NCI-H526 (cell line): ENCODE data around the gene SFXN5.
A peak's percentile ranks its signal among the peaks of the same experiment; 100 is the strongest.

ENCODE experiments used
- DNase-seq, 2 experiments: peaks; one replicate each; lab custom pipeline; 2025; lab: John Stamatoyannopoulos, UW

Gene SFXN5

GRCh38 chr2:73020657-73021370, 50.7 kb downstream of the SFXN5 start:
- DNase-seq: no peak

GRCh38 chr2:73020306-73020656, 51.2 kb downstream of the SFXN5 start:
- no peak for DNase-seq

- DNase-seq: peak in 1 of 2 experiments; percentile 35
Observed at GRCh38 chr2:73018188-73018825, 53.2 kb downstream of the SFXN5 start.

- no peak for DNase-seq
Observed at GRCh38 chr2:73013936-73014335, 57.6 kb downstream of the SFXN5 start.

DNA sequence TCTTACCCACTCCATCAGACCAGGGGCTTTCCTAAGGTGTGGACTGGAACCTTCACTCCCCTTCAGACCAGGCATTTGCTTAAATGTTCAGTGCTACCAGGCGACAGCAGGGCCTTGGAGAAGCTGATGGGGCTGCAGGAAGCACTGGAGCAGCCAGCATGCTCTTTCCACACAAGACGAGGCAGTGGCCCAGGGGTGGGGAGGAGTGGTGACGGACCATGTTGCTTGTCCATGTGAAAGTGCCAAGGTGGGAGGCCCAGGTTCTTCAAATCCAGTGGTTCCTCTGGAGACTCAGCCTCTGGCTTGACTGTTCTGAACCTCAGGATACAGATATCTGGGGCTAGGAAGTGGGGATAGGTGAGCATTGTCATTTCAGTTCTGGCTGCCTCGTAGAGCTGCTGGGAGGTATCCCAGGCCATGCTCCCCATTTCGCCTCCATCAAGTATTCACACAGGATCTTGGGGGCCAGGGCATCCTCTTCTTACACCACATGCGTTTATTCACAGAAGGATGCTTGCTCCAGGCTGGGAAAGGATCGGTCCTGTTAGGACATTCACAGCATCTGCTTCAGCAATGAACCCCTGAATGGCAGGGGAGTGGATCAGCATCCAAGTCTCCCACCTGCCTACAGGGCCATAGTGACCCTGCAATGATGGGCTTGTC, 62.2 kb downstream of the SFXN5 start:
- DNase-seq: no peak

DNA sequence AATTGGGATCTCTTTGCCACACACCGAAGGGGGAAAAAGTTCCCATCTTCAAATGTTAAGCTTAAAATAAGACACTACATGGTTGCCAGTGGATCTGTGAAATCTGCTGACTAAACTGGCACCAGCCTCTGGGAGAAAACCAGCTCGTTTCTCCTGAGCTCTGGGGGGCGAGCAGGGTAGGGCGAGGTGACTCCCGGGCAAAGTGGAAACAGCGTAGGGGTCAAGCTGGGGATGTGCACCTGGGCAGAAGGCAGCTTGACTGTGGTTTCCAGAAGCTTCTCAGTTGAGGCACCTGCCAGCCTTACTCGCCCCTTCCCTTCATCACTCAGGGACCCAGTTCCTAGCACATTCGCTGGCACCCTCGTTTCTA, 62.8 kb downstream of the SFXN5 start:
- DNase-seq: no peak

DNA sequence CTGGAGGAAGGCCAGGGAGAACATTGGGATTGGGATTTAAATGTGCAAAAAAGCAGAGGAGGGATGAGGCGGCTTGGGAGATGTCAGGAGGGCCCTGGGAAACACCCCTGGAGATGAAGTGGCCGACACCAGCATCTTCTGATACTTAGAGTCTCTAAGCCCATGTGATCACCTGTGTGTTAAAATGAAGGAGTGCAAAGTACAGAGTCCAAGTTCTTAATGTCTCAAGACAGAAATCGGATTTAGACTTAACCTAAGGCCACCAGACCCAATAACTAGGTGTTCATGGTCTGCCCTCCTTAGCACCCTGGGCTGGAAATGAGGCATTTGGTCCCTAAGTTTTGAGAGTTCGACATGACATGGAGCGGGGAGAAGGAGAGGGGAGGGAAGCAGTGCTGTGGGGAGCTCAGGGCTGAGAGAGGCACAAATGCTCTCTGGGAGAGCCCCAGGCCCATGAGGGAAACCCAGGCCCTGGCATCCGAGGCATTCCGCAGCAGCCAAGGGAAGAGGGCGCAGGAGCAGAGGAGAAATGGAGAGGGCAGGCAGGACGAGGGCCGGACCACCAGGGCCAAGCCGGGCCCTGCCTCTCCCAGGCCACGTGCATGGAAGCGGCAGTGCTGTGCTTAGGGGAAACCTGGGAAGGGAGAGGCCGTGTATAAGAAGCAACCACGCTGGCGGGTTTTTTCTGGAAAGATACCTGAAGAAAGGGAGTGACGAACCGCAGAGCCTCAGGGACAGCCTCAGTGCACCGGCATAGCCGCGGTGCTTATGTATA, 63.3 kb downstream of the SFXN5 start:
- DNase-seq: no peak

GRCh38 chr2:73006969-73007710, 64.4 kb downstream of the SFXN5 start:
- no peak for DNase-seq

DNA sequence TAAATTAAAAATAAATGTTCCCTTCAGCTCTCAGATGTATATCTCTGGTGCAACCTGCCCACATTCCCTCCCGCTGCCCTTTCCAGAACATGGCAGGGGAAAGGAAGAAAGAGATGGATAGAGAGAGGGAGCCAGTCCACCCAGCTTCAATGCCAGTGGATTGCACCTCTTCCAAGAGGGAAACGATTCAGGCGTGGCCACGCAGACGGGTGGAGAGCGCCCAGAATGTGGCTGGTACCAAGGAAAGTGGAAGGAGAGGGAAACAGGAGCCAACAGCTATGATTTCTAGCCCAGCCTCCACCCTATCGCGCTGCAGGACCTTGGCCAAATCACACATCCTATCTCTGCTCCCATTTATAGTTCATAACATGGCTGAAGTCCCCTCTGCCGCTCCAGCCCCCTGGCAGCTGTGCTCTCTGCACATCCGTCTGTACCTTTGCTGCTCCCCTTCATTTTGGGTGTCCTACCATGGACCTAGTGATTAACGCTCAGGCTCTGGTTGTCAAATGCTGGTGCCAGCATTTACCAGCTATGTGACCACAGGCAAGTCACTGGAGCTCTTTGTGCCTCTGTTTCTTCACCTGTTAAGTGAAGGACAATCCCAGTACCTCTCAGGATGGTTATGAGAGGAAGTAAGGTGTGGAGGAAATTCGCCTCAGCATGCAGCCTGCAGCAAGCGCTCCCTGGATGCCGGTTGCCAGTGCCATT, 66.5 kb downstream of the SFXN5 start:
- DNase-seq: no peak

- DNase-seq: no peak
Observed at GRCh38 chr2:73004466-73004865, 67.0 kb downstream of the SFXN5 start.

DNA sequence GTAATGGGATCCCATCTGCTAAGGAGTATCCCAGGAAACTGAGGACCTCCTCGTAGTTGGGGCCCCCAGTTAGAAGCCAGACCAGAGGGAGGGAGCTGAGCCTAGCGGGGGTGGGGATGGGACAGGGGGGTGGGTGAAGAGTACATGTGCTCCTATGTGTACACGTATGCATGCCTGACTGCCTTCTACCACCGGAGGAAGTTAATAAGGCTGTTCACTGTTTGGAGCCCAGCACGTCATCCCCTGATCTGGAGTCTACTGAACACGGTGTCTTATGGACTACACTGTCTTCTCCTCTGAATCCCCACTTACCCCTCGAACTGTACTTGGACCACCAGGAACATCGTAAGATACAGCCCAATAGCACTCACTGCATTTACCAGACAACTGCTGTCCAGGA, 68.5 kb downstream of the SFXN5 start:
- no peak for DNase-seq

DNA sequence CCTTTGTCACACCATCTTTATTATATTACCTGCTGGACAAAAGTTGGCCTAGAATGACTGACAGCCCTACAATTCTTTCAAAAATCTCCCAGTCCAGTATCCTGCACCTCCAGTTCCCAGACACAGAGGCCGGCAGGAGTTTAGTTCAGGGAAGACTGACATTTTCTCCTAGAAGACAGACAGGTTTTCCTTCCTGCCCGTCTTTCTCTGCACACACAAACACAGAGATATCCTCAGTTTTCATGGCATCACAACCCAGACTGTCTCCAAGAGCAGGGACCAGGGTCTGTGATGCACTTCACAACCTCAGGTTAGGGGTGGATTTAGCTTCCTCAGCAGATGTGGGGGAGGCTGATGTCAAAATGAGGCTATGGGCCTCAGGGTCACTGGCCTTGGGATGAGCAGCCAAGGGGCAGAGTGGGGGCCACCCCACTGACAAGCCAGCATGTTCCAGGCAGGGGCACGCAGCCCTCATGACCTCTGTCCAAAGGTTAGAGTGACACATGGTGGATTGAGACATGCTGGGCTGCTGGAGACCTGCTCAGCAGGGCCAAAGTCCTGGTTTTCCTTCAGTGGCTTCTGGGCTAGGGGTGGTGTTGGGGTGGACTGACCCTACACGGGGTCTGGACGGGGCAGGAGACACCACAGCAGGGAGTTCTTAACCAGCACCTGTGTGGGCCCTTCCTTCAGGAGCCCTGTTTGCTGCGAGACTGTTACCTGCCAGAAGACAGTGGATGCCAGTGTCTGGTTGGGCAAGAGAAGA, 70.5 kb downstream of the SFXN5 start:
- DNase-seq: no peak

DNA sequence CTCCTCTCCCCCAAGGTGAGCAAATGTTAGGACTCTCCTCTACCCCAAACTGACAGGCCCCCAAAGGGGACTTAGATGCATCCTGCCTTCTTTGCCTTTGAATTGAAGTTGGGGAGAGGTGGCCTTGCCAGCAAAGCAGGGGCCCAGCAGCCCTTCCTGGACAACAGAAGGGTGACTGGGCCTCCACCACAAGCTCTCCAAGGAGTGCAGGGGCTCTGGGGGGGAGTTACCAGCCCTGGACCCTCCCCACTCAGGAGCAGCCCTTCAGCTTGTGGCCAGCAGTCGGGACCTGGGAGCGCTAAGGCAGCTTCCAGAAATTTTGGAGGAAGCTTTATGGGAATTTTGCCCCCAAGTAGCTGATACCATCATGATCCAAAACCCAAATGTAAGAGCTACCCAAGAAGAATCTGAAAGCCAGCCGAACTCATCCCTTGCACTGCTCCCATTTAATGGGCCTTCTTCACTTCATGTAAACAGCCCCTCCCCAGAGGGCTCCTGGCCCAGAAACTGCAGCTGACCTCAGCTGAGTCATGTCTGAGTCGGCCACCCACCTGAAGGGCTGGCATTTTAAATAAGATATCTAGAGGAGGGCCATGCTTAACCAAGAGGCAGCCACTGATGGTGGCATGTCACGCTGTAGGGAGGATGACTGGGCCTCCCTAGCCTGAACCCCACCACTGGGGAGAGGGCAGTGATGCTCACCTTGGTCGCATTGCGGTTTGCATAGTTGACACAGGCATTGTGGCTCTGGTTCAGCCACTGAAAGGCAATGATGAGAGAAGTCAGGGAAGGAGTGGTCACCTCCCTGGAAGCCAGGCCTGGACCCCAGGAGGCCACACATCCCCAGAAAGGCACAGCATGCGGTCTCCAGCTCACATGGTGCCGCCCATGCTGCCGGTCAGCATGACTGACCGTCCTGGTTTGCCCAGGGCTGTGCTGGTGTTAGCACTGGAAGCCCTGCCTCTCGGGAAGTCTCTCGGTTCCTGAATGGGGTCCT, 71.5 kb downstream of the SFXN5 start:
- no peak for DNase-seq

DNA sequence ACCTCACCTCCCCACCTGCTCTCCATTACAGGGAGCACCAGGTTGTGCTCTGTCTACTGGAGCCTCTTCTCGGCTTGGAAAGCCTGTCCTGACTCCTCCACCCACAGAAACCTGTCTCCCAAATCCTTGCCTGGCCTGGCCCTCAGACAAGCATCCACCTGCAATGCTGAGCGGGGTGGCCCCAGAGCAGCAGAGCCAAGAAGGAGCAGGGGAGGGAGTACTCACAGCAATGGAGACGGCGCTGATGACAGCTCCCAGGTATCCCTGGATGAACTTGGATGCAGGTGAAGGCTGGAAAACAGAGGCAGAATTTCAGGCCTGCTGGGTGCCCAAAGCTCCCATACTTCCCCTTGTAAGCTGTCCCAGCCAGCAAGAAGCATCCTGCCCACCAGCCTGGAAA, 72.8 kb downstream of the SFXN5 start:
- DNase-seq: no peak

DNA sequence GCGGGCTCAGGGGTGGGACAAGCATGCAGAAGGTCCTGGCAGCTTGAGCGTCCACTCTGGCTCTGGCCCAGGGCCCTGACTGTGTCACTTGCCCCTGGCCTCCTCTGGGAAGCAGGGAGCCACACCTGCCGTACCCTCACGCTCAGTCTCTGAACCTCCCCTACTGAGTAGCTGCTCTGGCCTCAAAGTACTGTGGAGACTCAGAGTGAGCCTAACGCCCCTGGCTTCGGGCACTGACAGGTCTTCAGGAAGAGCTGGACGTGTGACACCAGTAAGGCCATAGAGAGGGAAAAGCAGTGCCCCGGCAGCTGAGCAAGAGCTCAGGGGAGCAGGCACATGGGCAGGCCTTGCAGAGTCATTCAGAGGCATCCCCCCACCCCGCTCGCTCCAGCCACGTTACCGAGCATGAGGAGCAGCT, 73.3 kb downstream of the SFXN5 start:
- DNase-seq: no peak

GRCh38 chr2:72996117-72996502, 75.4 kb downstream of the SFXN5 start:
- DNase-seq: no peak

DNA sequence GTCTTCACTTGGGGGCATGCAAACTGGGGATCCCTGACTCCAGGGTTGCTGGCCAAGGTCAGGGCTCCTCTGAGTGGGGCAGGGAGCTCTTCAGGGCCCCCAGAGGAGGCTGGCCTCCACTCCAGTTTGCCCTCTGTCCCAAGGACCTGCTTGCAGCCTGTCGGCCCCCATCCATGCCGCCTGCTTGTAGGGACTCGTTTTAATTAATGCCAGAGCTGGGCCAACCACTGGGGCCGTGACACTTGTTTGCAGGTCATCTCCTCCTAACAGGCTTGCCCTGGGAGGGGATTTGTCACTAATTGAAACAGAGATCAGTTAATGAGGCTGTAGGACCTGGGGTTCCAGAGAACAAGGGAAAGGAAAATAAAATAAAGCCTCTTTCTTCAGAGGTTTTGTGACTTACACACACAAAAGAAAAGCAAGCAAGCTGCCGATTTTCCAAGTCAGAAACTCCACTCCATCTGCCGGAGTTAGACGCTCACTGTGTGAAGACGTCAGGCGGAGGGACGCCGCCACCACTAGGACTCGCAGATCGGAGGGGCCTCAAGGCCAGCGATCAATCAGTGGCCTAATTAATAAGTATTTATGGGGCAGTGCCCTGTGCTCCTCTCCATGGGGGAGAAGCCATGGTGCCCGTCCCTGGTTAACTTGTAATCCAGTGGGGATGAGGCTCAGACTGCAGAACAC, 75.9 kb downstream of the SFXN5 start:
- DNase-seq: no peak

- DNase-seq: no peak
Observed at GRCh38 chr2:72994991-72995380, 76.5 kb downstream of the SFXN5 start.
